Activated CD8-positive, alpha-beta memory T cell treated with anti-CD3 and anti-CD28 coated beads, Interleukin-2, amount 50 U/mL, for 4 hours (primary cell): Measurements from ENCODE around the gene GMPR.

Experiments used
- DNase-seq: peaks from one replicate; pipeline ENCODE4 v3.0.0-alpha.2; 2020

The GMPR gene

GRCh38 chr6:16334671-16335070, 96.3 kb downstream of the GMPR start:
- DNase-seq = no peak

GRCh38 chr6:16335176-16335575, 96.8 kb downstream of the GMPR start:
- DNase-seq = no peak

- no peak for DNase-seq
Observed at GRCh38 chr6:16336056-16336818, 97.8 kb downstream of the GMPR start.

GRCh38 chr6:16336911-16337294, 98.5 kb downstream of the GMPR start:
- no peak for DNase-seq

GRCh38 chr6:16337295-16337975, 99.0 kb downstream of the GMPR start:
- DNase-seq = no peak

GRCh38 chr6:16338577-16339264, 100.3 kb downstream of the GMPR start:
- no peak for DNase-seq

- no peak for DNase-seq
Observed at GRCh38 chr6:16339265-16339587, 100.8 kb downstream of the GMPR start.

- DNase-seq = no peak
Observed at GRCh38 chr6:16343593-16343992, 105.2 kb downstream of the GMPR start.

- DNase-seq = no peak
Observed at GRCh38 chr6:16344756-16345155, 106.4 kb downstream of the GMPR start.
